Mesodermal cell (in vitro differentiated cells): ENCODE results near the gene TCF12.

Source experiments
- H3K27ac ChIP-seq: 2 replicates; pipeline ENCODE4 v1.7.0; 2013; ENCODE audit warnings: mild to moderate bottlenecking, low read depth, low read length, moderate library complexity; ENCODE audit not compliant: severe bottlenecking
- H3K36me3 ChIP-seq: 2 replicates; pipeline ENCODE4 v1.7.1; 2013; ENCODE audit warnings: mild to moderate bottlenecking, low read length, moderate library complexity; ENCODE audit not compliant: control insufficient read depth, insufficient read depth
- H3K4me1 ChIP-seq: one replicate; pipeline ENCODE4 v1.7.1; 2013; ENCODE audit warnings: mild to moderate bottlenecking, low read length; ENCODE audit not compliant: insufficient read depth, control insufficient read depth, poor library complexity, severe bottlenecking
- H3K4me3 ChIP-seq: 2 replicates; pipeline ENCODE4 v1.7.0; 2013; ENCODE audit warnings: low read length, control low read depth, mild to moderate bottlenecking; ENCODE audit not compliant: insufficient read depth, poor library complexity, severe bottlenecking; ENCODE audit errors: extremely low read depth
- H3K9me3 ChIP-seq: 2 replicates; pipeline ENCODE4 v1.7.1; 2013; ENCODE audit warnings: mild to moderate bottlenecking, low read length, moderate library complexity; ENCODE audit not compliant: control insufficient read depth
- WGBS, 2 experiments: methylation state at CpG; one replicate each; pipeline ENCODE4 v1.1.5; 2013; ENCODE audit warnings: missing lambda C conversion rate in 2 of 2; ENCODE audit not compliant: insufficient coverage in 2 of 2; 5-methylcytosine and 5-hydroxymethylcytosine counted together

Gene TCF12

DNA sequence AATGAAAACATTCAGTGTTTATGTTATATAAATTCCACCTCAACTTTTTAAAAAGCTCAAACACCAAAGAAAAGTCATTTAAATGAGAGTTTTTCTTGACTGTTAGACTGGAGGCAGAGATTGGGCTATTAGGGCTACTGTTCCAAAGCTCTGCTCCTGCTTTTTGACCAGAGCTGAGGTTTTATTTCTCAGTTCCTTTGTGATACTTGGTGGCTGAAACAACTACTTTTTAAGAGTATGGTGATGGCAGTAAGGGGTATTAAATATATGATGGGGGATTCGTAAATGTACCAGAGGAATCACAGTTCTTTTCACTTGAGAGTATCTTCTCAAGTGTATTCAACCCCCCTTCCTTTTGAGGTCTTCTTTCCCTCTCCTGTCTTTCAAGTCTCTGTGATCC is 271.8 kb downstream of the TCF12 start:
- peaks cover 5% of the 10 kb centered on the region for H3K9me3 ChIP-seq
- H3K36me3 ChIP-seq = peaks cover 48% of the 10 kb centered on the region
- no CpG with 5 or more reads among the region's 1 CpG for WGBS, 2 experiments
- no peak overlapping the region for H3K27ac ChIP-seq
- no peak overlapping the region for H3K4me3 ChIP-seq
- no peaks in the 10 kb centered on the region for H3K4me1 ChIP-seq

- H3K4me3 ChIP-seq = no peak overlapping the region
- 80 to 94% methylated on average over 1 to 2 of the region's 2 CpGs for WGBS, 2 experiments
- no peak overlapping the region for H3K27ac ChIP-seq
- peaks cover 46% of the 10 kb centered on the region for H3K36me3 ChIP-seq
- no peaks in the 10 kb centered on the region for H3K9me3 ChIP-seq
- H3K4me1 ChIP-seq = no peaks in the 10 kb centered on the region
Observed at GRCh38 chr15:57193161-57193560, 274.7 kb downstream of the TCF12 start.

DNA sequence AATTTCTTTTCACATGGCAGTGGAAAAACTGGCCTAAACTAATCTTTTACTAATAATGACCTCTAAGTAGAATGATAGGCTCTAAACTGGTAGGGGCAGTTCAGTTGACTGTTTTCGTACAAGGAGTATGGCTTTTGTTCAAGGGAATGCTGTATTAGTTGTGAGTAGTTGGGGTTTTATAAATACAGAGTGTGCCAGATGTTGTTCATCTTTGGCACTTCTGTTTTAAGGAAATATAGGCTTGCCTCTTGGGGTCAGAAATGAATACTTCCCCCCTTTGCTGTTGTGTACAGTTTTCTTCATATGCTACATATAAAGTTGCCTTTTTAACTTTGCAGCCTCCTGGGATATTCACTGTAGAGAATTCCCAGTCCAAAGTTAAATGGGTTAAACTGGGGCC is 276.9 kb downstream of the TCF12 start:
- Histone ChIP-seq H3K9me3 (no peaks in the 10 kb centered on the region), H3K27ac (no peak overlapping the region), H3K4me3 (no peak overlapping the region), H3K4me1 (peaks cover 5% of the 10 kb centered on the region), H3K36me3 (peaks cover 46% of the 10 kb centered on the region)
- WGBS, 2 experiments = 100% methylated on average over 1 of the region's 1 CpG; no CpG with 5 or more reads in 1 of the 2 experiments

- 100% methylated on average over 1 of the region's 1 CpG; no CpG with 5 or more reads in 1 of the 2 experiments for WGBS, 2 experiments
- H3K9me3 ChIP-seq = no peaks in the 10 kb centered on the region
- H3K36me3 ChIP-seq = peaks cover 41% of the 10 kb centered on the region
- peaks cover 5% of the 10 kb centered on the region for H3K4me1 ChIP-seq
- no peak overlapping the region for H3K27ac ChIP-seq
- no peak overlapping the region for H3K4me3 ChIP-seq
Observed at GRCh38 chr15:57196865-57197264, 278.4 kb downstream of the TCF12 start.

DNA sequence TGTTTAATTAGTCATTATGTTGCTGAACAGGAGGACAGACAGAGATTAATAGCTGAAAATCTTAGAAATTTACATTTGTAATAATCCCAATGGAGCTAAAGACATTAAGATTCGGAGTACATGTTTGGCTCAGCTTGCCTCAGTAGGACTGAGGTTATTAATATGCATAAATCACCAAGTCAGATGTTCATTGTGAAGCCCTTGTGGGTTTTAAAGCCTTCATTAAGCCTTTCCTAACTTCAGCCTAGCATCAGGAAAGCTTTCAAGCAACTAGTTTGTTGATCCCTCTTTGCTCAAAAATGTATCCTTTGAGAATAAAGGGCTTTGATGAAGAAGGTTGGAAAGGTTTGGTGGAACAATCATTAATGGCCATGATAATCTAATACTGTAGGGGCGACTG is 279.7 kb downstream of the TCF12 start:
- Histone ChIP-seq H3K9me3 (no peaks in the 10 kb centered on the region), H3K4me3 (no peak overlapping the region), H3K27ac (no peak overlapping the region), H3K4me1 (peaks cover 5% of the 10 kb centered on the region), H3K36me3 (peaks cover 31% of the 10 kb centered on the region)
- no CpG with 5 or more reads among the region's 2 CpGs for WGBS, 2 experiments

GRCh38 chr15:57198654-57199291 is 280.3 kb downstream of the TCF12 start:
- Histone ChIP-seq H3K4me1 (peaks cover 5% of the 10 kb centered on the region), H3K9me3 (no peaks in the 10 kb centered on the region), H3K4me3 (no peak overlapping the region), H3K36me3 (peaks cover 31% of the 10 kb centered on the region), H3K27ac (peak overlapping the region; percentile 24)
- WGBS, 2 experiments = 26 to 34% methylated on average over 6 of the region's 8 CpGs

- Histone ChIP-seq H3K4me3 (no peak overlapping the region), H3K9me3 (no peaks in the 10 kb centered on the region), H3K4me1 (peaks cover 5% of the 10 kb centered on the region), H3K27ac (no peak overlapping the region), H3K36me3 (peaks cover 20% of the 10 kb centered on the region)
- WGBS, 2 experiments = no CpG with 5 or more reads among the region's 2 CpGs
Observed at GRCh38 chr15:57201578-57201977, 283.1 kb downstream of the TCF12 start.

GRCh38 chr15:57203906-57204305 is 285.5 kb downstream of the TCF12 start:
- 100% methylated on average over 1 of the region's 2 CpGs; no CpG with 5 or more reads in 1 of the 2 experiments for WGBS, 2 experiments
- H3K36me3 ChIP-seq = peaks cover 16% of the 10 kb centered on the region
- H3K9me3 ChIP-seq = no peaks in the 10 kb centered on the region
- no peak overlapping the region for H3K4me3 ChIP-seq
- peaks cover 2% of the 10 kb centered on the region for H3K4me1 ChIP-seq
- no peak overlapping the region for H3K27ac ChIP-seq

- Histone ChIP-seq H3K4me1 (no peaks in the 10 kb centered on the region), H3K27ac (no peak overlapping the region)
- 96 to 99% methylated on average over 4 to 8 of the region's 11 CpGs for WGBS, 2 experiments
Observed at GRCh38 chr15:57205027-57205855, 286.8 kb downstream of the TCF12 start.

GRCh38 chr15:57205996-57206395 is 287.6 kb downstream of the TCF12 start:
- Histone ChIP-seq H3K4me3 (no peak overlapping the region), H3K36me3 (peaks cover 16% of the 10 kb centered on the region), H3K4me1 (no peaks in the 10 kb centered on the region), H3K9me3 (no peaks in the 10 kb centered on the region), H3K27ac (no peak overlapping the region)
- WGBS, 2 experiments = 80 to 100% methylated on average over 2 of the region's 3 CpGs

More at GRCh38 chr15:57205027-57205855, 286.8 kb downstream of the TCF12 start:
- Histone ChIP-seq H3K9me3 (no peaks in the 10 kb centered on the region), H3K4me3 (no peak overlapping the region), H3K36me3 (peaks cover 16% of the 10 kb centered on the region)

GRCh38 chr15:57213862-57214261 is 295.4 kb downstream of the TCF12 start:
- WGBS, 2 experiments = 73 to 100% methylated on average over 1 to 2 of the region's 4 CpGs
- Histone ChIP-seq H3K27ac (no peak overlapping the region), H3K9me3 (no peaks in the 10 kb centered on the region), H3K4me3 (no peak overlapping the region), H3K4me1 (peaks cover 38% of the 10 kb centered on the region), H3K36me3 (no peaks in the 10 kb centered on the region)
